Neural cell (in vitro differentiated cells): ENCODE measurements around the gene GNG2. TPM values are rescaled to one million over a fixed set of nuclear protein-coding genes. Genes with fewer than 3 reads are reported as not detected.

Experiments
- H2AFZ ChIP-seq: fragments of 200-600, 300-800 bp; sonication (generic), shearing (Covaris generic); 2 replicates; pipeline ENCODE4 v1.6.0; 2014; ENCODE audit warnings: low read depth, mild to moderate bottlenecking, antibody characterized with exemption, low read length, moderate library complexity
- H3F3A ChIP-seq: fragments of 200-600 bp; shearing (Covaris generic); 2 replicates; pipeline ENCODE4 v1.6.1; 2016; ENCODE audit warnings: mild to moderate bottlenecking, moderate library complexity, mixed read lengths, antibody characterized with exemption, low read length; ENCODE audit not compliant: insufficient read depth, poor library complexity, severe bottlenecking
- H3K27ac ChIP-seq: fragments of 200-600, 300-800 bp; sonication (generic), shearing (Covaris generic); 2 replicates; pipeline ENCODE4 v1.5.1; 2014; ENCODE audit warnings: mild to moderate bottlenecking, low read length, moderate library complexity
- H3K27me3 ChIP-seq: fragments of 300-800, 200-600 bp; sonication (generic), shearing (Covaris generic); 2 replicates; pipeline ENCODE4 v1.6.0; 2014; ENCODE audit warnings: mild to moderate bottlenecking, low read depth, low read length, moderate library complexity; ENCODE audit not compliant: insufficient read depth
- H3K36me3 ChIP-seq: fragments of 300-800, 200-600 bp; sonication (generic), shearing (Covaris generic); 2 replicates; pipeline ENCODE4 v1.5.1; 2014; ENCODE audit warnings: mild to moderate bottlenecking, antibody characterized with exemption, low read length, moderate library complexity; ENCODE audit not compliant: insufficient read depth
- H3K4me2 ChIP-seq: fragments of 300-800, 200-600 bp; sonication (generic), shearing (Covaris generic); 2 replicates; pipeline ENCODE4 v1.6.0; 2014; ENCODE audit warnings: mild to moderate bottlenecking, low read length
- H3K4me3 ChIP-seq: fragments of 300-800, 200-600 bp; sonication (generic), shearing (Covaris generic); 2 replicates; pipeline ENCODE4 v1.5.1; 2014; ENCODE audit warnings: mild to moderate bottlenecking, low read length, moderate library complexity
- H3K79me2 ChIP-seq: fragments of 200-600 bp; shearing (Covaris generic); replicated peaks from 2 replicates; pipeline ENCODE4 v1.6.0; 2014; ENCODE audit warnings: mild to moderate bottlenecking, low read length, moderate library complexity; ENCODE audit not compliant: insufficient read depth
- H3K9ac ChIP-seq: fragments of 300-800, 200-600 bp; sonication (generic), shearing (Covaris generic); 2 replicates; pipeline ENCODE4 v1.6.1; 2016; ENCODE audit warnings: mild to moderate bottlenecking, low read length, mixed read lengths
- H3K9me2 ChIP-seq: fragments of 200-600 bp; shearing (Covaris generic); 2 replicates; pipeline ENCODE4 v1.6.1; 2016; ENCODE audit warnings: mild to moderate bottlenecking, low read length, mixed read lengths; ENCODE audit not compliant: insufficient read depth
- H3K9me3 ChIP-seq: fragments of 200-600, 300-800 bp; sonication (generic), shearing (Covaris generic); 2 replicates; pipeline ENCODE4 v1.6.1; 2016; ENCODE audit warnings: mild to moderate bottlenecking, mixed run types, low read length, moderate library complexity, mixed read lengths
- H4K20me1 ChIP-seq: fragments of 200-600 bp; shearing (Covaris generic); 2 replicates; pipeline ENCODE4 v1.6.1; 2016; ENCODE audit warnings: mild to moderate bottlenecking, mixed run types; ENCODE audit not compliant: insufficient read depth
- CTCF ChIP-seq: fragments of 450-650 bp; IDR thresholded peaks from 2 replicates; pipeline ENCODE4 v1.5.1; 2014; ENCODE audit warnings: antibody characterized with exemption, mild to moderate bottlenecking, moderate library complexity; ENCODE audit not compliant: poor library complexity, severe bottlenecking
- EP300 ChIP-seq: fragments of 450-650 bp; conservative IDR thresholded peaks from 2 replicates; pipeline ENCODE4 v1.6.1; 2014; ENCODE audit warnings: antibody characterized with exemption, mild to moderate bottlenecking, moderate library complexity; ENCODE audit not compliant: poor library complexity, severe bottlenecking
- EZH2 ChIP-seq: fragments of 200-600, 300-800 bp; shearing (Covaris generic), sonication (generic); IDR thresholded peaks from 2 replicates; pipeline ENCODE4 v1.6.1; 2014; ENCODE audit warnings: antibody characterized with exemption, low read length, borderline replicate concordance, mild to moderate bottlenecking; ENCODE audit not compliant: insufficient read depth, poor library complexity, severe bottlenecking
- MXI1 ChIP-seq: fragments of 450-650 bp; conservative IDR thresholded peaks from 2 replicates; pipeline ENCODE4 v1.6.1; 2014; ENCODE audit warnings: antibody characterized with exemption, mild to moderate bottlenecking; ENCODE audit not compliant: poor library complexity, severe bottlenecking
- POLR2AphosphoS5 ChIP-seq: IDR thresholded peaks from 2 replicates; pipeline ENCODE4 v1.6.1; 2012
- RAD21 ChIP-seq: fragments of 450-650 bp; conservative IDR thresholded peaks from 2 replicates; pipeline ENCODE4 v1.6.1; 2014; ENCODE audit warnings: antibody characterized with exemption, mild to moderate bottlenecking, moderate library complexity
- REST ChIP-seq: IDR thresholded peaks from 2 replicates; pipeline ENCODE4 v1.6.1; 2012; ENCODE audit warnings: borderline replicate concordance
- SMC3 ChIP-seq: fragments of 450-650 bp; conservative IDR thresholded peaks from 2 replicates; pipeline ENCODE4 v1.6.1; 2014; ENCODE audit warnings: antibody characterized with exemption, mild to moderate bottlenecking, moderate library complexity; ENCODE audit not compliant: poor library complexity
- TAF1 ChIP-seq: IDR thresholded peaks from 2 replicates; pipeline ENCODE4 v1.6.1; 2012; ENCODE audit warnings: low read depth
- polyA plus RNA-seq: library from polyadenylated mRNA; depleted of rRNA; stranded (reverse); fragments of >200 nt; gene quantifications from 2 replicates; pipeline ENCODE4 v1.2.3, GENCODE V29; 2014

GNG2 gene
- polyA plus RNA-seq, 1 donor from 2014 or later = 515 TPM

GRCh38 chr14:51969852-51970540 lies 109.6 kb downstream of the GNG2 start:
- no peaks in the 10 kb centered on the region for H3F3A ChIP-seq
- no peaks in the 10 kb centered on the region for H3K27me3 ChIP-seq
- H3K4me2 ChIP-seq = no peak overlapping the region
- no peak overlapping the region for H3K27ac ChIP-seq
- H2AFZ ChIP-seq = no peak overlapping the region
- no peaks in the 10 kb centered on the region for H3K9me2 ChIP-seq
- no peak overlapping the region for H3K4me3 ChIP-seq
- H4K20me1 ChIP-seq = no peaks in the 10 kb centered on the region
- H3K9me3 ChIP-seq = no peaks in the 10 kb centered on the region
- H3K36me3 ChIP-seq = no peaks in the 10 kb centered on the region
- no peaks in the 10 kb centered on the region for H3K79me2 ChIP-seq
- H3K9ac ChIP-seq = no peak overlapping the region
- TF ChIP-seq TAF1 (no peak), EP300 (no peak), CTCF (no peak), REST (no peak), RAD21 (no peak), EZH2 (no peak), SMC3 (no peak), MXI1 (no peak), POLR2AphosphoS5 (no peak)

GRCh38 chr14:51972566-51972965 lies 112.2 kb downstream of the GNG2 start:
- no peak overlapping the region for H3K4me3 ChIP-seq
- no peak overlapping the region for H3K9ac ChIP-seq
- H2AFZ ChIP-seq = no peak overlapping the region
- no peaks in the 10 kb centered on the region for H4K20me1 ChIP-seq
- no peaks in the 10 kb centered on the region for H3K36me3 ChIP-seq
- no peak for TF ChIP-seq EP300
- no peak for TF ChIP-seq RAD21
- TF ChIP-seq CTCF = no peak
- TF ChIP-seq POLR2AphosphoS5 = no peak
- TF ChIP-seq SMC3 = no peak
- no peaks in the 10 kb centered on the region for H3K27me3 ChIP-seq
- H3K9me2 ChIP-seq = no peaks in the 10 kb centered on the region
- no peak overlapping the region for H3K4me2 ChIP-seq
- no peak overlapping the region for H3K27ac ChIP-seq
- H3K79me2 ChIP-seq = no peaks in the 10 kb centered on the region
- no peaks in the 10 kb centered on the region for H3F3A ChIP-seq
- no peaks in the 10 kb centered on the region for H3K9me3 ChIP-seq
